ENCODE results near the gene CELF4.
A peak's percentile ranks its signal among the peaks of the same experiment; 100 is the strongest.

CELF4 gene

DNA sequence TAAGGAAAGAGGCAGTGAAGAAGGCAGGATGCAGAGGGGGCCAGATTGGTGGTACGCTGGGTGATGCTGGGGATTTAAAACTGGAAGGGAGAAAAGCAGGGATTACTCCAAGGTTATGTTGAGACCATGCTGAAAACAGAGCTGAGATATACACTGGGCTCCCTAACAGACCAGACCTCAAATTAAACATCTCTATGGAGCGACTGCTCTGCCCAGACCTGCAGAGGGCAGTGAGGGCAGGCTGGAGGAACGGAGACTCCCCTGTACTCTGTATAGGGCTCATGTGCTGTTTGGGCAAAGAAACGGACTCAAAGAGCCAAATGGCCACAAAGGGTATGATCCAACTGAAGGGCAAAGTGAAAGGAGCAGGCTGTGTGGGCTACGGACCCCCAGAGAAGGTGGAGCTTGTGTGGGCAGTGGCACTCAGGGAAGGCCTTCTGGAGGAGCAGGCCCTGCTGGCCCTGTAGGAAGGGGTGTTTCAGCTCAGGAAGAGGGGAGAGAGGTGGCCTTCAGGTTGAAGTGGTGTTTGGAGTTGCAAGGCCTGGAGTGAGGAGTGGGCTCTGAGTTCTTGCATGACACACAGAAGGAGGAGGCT, 4.8 kb upstream of the CELF4 start:
- peaks cover 58% of the 10 kb centered on the region for H3K27me3 ChIP-seq (ENCODE audit: control insufficient read depth, insufficient read depth, low read length)
- H3K4me1 ChIP-seq (ENCODE audit: control insufficient read depth, low read depth, low read length) = peaks cover 11% of the 10 kb centered on the region
- no peaks in the 10 kb centered on the region for H3K36me3 ChIP-seq (ENCODE audit: control insufficient read depth, low read depth, low read length)

DNA sequence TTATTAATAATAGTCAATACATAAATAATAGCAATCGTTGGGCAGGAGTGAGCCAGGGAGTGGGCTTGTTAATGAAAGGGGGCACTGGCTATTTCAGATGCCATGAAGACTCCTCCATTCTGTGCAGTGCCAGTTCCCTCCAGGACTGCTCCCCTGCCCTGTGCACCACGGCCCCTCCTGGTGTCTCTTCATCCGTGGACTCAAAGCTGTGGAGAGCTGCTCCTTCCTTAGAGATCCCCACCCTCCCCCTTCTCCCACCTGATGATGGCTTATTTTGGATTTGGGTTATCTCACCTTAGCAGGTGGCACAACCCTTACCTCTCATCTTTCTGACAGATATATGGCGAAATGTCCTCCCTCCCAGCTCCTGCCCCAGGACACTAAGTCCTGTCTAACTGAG, 3.1 kb upstream of the CELF4 start:
- H3K4me3 ChIP-seq (ENCODE audit: low read length) = no peak overlapping the region
- no peaks in the 10 kb centered on the region for H3K9me3 ChIP-seq (ENCODE audit: control insufficient read depth, low read depth, low read length)
- H3K36me3 ChIP-seq (ENCODE audit: control insufficient read depth, low read depth, low read length) = no peaks in the 10 kb centered on the region
- H3K9ac ChIP-seq (ENCODE audit: low read length) = no peak overlapping the region
- H3K27me3 ChIP-seq (ENCODE audit: control insufficient read depth, insufficient read depth, low read length) = peaks cover 76% of the 10 kb centered on the region
- H3K4me1 ChIP-seq (ENCODE audit: control insufficient read depth, low read depth, low read length) = peaks cover 11% of the 10 kb centered on the region
- H3K27ac ChIP-seq (ENCODE audit: low read length) = no peak overlapping the region

More for the DNA sequence above, 4.8 kb upstream of the CELF4 start:
- H3K9ac ChIP-seq (ENCODE audit: low read length) = no peak overlapping the region
- no peaks in the 10 kb centered on the region for H3K9me3 ChIP-seq (ENCODE audit: control insufficient read depth, low read depth, low read length)
- no peak overlapping the region for H3K27ac ChIP-seq (ENCODE audit: low read length)
- H3K4me3 ChIP-seq (ENCODE audit: low read length) = no peak overlapping the region

DNA sequence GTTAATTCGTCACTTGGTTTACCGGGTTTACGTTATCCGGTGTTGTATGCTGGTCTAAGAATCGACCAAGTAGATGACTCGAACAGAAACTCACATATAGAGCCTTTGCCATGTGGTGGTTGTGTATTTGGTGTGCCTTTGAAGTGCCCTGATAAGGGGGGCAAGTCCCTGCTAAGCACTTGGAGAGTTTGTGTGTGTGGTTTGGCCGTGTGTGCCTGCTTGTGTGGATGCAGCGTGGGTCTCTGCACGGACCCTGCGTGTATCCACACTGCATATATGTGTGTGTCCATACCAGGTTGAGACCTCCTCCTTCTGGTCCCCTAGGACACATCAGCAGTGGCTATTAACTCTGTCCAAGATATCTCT, 2.4 kb upstream of the CELF4 start:
- Histone ChIP-seq H3K27me3 (ENCODE audit: control insufficient read depth, insufficient read depth, low read length) (peaks cover 82% of the 10 kb centered on the region), H3K27ac (ENCODE audit: low read length) (no peak overlapping the region), H3K36me3 (ENCODE audit: control insufficient read depth, low read depth, low read length) (no peaks in the 10 kb centered on the region), H3K9me3 (ENCODE audit: control insufficient read depth, low read depth, low read length) (no peaks in the 10 kb centered on the region), H3K9ac (ENCODE audit: low read length) (no peak overlapping the region), H3K4me3 (ENCODE audit: low read length) (peak overlapping the region; percentile 49), H3K4me1 (ENCODE audit: control insufficient read depth, low read depth, low read length) (peaks cover 11% of the 10 kb centered on the region)

DNA sequence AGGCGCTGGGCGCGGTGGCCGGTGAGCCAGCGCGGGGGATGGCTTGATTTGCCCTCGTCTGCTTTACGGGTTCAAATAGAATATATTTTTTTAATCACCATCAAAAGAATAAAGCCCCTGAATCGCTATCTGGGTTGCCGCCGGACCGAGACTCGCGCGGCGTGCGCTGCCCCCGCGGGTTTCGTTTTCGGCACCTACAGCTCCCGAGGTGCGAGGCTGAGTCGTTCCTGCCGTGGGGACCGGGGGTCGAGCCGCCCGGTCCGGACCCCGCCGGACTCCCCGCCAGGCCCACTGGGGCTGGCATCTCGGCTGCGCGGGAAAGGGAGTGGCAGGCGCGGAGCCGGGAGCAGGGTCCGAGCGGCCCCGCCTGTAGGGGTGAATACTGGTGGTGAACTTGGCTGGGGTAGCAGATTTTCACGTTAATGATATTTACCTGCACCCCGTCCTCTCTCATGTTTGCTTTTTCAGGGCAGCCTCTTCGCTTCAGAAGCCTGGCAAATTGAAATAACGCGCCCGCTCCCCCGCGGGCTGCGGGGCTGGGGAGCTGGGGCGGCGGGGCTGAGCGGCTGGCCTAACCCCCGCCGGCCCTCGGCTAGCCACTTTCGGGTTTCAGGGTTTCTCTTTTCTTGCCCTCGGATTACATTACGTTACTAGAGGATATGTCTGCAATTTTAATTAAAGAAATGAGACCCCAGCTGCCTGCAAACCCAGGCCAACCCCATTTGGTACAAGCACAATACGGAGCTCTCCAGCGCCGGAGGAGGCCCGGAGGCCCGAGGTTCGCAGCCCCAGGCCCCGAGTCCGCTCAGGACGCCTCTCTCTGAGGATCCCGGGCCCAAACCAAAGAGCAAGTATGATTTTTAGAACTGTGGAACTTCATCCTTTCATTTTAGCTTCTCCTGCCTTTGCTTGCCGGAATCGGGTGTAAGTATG, 1.7 kb upstream of the CELF4 start:
- peaks cover 89% of the 10 kb centered on the region for H3K27me3 ChIP-seq (ENCODE audit: control insufficient read depth, insufficient read depth, low read length)
- peak overlapping the region; percentile 49 for H3K4me3 ChIP-seq (ENCODE audit: low read length)

DNA sequence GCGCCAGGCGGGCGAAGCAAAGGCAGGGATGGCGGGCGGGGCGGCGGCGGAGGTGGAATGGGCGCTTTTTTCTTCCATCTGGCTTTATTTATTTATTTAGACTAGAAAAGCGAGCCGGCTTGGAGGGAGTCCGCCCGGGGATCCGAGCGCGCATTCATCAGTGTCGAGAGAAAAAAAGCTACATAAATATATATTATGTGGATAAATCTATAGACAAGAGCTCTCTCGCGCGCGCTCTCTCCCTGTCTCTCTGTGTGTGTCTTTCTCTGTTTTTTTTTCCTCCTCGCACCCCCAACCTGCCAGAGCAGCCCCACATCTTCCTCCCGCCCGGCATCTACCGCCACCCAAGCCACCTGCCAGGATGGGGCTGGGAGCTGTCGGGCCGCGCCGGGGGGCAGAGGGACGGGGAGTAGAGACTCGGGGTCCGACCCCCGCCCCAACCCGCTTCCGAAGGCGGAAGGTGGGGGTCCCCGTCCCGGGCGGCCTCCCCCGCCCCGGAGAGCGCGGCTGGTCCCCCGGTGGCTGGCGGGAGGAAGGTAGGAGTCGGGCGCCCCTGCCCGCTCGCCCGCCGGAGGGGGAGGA, 972 bp upstream of the CELF4 start:
- no peaks in the 10 kb centered on the region for H3K9me3 ChIP-seq (ENCODE audit: control insufficient read depth, low read depth, low read length)
- no peak overlapping the region for H3K27ac ChIP-seq (ENCODE audit: low read length)
- H3K4me3 ChIP-seq (ENCODE audit: low read length) = peak overlapping the region; percentile 49
- H3K36me3 ChIP-seq (ENCODE audit: control insufficient read depth, low read depth, low read length) = no peaks in the 10 kb centered on the region
- H3K9ac ChIP-seq (ENCODE audit: low read length) = no peak overlapping the region
- peaks cover 9% of the 10 kb centered on the region for H3K4me1 ChIP-seq (ENCODE audit: control insufficient read depth, low read depth, low read length)
- peaks cover 96% of the 10 kb centered on the region for H3K27me3 ChIP-seq (ENCODE audit: control insufficient read depth, insufficient read depth, low read length)

More for the DNA sequence above, 1.7 kb upstream of the CELF4 start:
- Histone ChIP-seq H3K4me1 (ENCODE audit: control insufficient read depth, low read depth, low read length) (peaks cover 11% of the 10 kb centered on the region), H3K9me3 (ENCODE audit: control insufficient read depth, low read depth, low read length) (no peaks in the 10 kb centered on the region), H3K36me3 (ENCODE audit: control insufficient read depth, low read depth, low read length) (no peaks in the 10 kb centered on the region), H3K27ac (ENCODE audit: low read length) (no peak overlapping the region), H3K9ac (ENCODE audit: low read length) (no peak overlapping the region)

DNA sequence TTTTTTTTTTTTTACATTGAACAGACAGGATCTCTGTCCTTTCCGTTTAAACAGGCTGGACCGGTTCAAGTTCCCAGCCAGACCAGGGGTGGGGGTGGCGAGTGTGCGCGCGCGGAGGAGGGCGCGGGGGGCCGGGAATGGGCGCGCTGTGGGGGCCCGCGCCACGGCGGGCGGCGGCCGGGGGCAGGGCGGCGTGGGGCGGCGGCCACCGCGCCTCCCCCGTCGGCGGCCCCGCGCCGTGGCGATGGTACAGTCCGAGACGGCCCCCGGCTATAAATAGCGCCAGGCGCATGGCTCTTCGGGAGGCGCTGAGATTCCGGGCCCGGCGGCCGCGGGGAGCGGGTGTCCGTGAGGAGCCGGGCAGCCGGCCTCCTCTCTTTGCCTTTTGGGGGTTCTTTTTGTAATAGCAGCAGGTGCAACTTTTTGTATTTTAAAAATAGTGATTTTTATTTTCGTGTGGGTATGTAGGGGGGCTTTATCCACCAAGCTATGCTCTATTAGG, 430 bp upstream of the CELF4 start:
- Histone ChIP-seq H3K36me3 (ENCODE audit: control insufficient read depth, low read depth, low read length) (no peaks in the 10 kb centered on the region), H3K27ac (ENCODE audit: low read length) (no peak overlapping the region), H3K27me3 (ENCODE audit: control insufficient read depth, insufficient read depth, low read length) (peaks cover 96% of the 10 kb centered on the region), H3K4me1 (ENCODE audit: control insufficient read depth, low read depth, low read length) (peaks cover 4% of the 10 kb centered on the region), H3K9ac (ENCODE audit: low read length) (no peak overlapping the region), H3K4me3 (ENCODE audit: low read length) (peak overlapping the region; percentile 49), H3K9me3 (ENCODE audit: control insufficient read depth, low read depth, low read length) (no peaks in the 10 kb centered on the region)

DNA sequence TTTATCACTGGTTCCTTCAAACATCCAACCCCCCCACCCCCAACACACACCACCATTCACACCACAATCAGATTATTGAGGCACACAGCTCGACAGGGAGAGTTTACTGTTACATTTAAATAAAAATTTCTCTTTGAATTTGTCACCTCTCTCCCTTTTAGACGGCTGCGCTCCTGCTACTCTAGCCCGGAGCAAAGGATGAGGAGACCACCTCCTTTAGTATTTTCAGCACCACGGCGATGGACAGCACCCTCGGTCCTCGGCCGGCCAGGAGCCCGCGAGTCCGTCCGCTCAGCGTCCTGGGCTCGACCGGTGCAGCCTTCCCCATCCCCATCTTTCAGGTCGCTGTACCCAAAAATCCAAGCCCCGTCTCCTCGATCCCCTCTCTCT, 892 bp downstream of the CELF4 start:
- Histone ChIP-seq H3K27ac (ENCODE audit: low read length) (no peak overlapping the region), H3K27me3 (ENCODE audit: control insufficient read depth, insufficient read depth, low read length) (peaks cover 82% of the 10 kb centered on the region), H3K36me3 (ENCODE audit: control insufficient read depth, low read depth, low read length) (no peaks in the 10 kb centered on the region), H3K4me1 (ENCODE audit: control insufficient read depth, low read depth, low read length) (peaks cover 3% of the 10 kb centered on the region), H3K9ac (ENCODE audit: low read length) (no peak overlapping the region), H3K4me3 (ENCODE audit: low read length) (peak overlapping the region; percentile 45), H3K9me3 (ENCODE audit: control insufficient read depth, low read depth, low read length) (no peaks in the 10 kb centered on the region)

DNA sequence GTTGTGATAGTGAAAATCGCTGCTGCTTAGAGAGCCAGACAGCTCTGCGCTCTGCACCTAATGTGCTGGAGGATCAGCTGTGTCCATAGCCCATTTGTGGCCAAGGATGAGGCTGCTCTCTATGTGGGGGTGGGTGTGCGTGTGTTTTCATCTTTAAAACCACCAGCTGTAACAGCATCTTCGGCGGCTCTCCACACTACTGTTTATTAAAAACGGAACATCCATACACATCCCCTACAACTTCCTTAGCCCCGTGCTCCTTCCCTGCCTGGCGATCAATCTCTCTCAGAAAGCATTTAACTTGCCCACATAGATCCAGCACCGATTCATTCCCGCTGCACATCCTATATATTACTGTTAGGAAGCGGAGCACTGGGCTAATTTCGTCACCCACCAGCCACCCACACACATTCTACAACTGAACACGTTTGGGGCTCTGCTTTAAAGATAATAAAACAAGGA, 1.6 kb downstream of the CELF4 start:
- Histone ChIP-seq H3K4me3 (ENCODE audit: low read length) (no peak overlapping the region), H3K4me1 (ENCODE audit: control insufficient read depth, low read depth, low read length) (peaks cover 3% of the 10 kb centered on the region), H3K9ac (ENCODE audit: low read length) (no peak overlapping the region), H3K9me3 (ENCODE audit: control insufficient read depth, low read depth, low read length) (no peaks in the 10 kb centered on the region), H3K27me3 (ENCODE audit: control insufficient read depth, insufficient read depth, low read length) (peaks cover 75% of the 10 kb centered on the region), H3K27ac (ENCODE audit: low read length) (no peak overlapping the region), H3K36me3 (ENCODE audit: control insufficient read depth, low read depth, low read length) (no peaks in the 10 kb centered on the region)

DNA sequence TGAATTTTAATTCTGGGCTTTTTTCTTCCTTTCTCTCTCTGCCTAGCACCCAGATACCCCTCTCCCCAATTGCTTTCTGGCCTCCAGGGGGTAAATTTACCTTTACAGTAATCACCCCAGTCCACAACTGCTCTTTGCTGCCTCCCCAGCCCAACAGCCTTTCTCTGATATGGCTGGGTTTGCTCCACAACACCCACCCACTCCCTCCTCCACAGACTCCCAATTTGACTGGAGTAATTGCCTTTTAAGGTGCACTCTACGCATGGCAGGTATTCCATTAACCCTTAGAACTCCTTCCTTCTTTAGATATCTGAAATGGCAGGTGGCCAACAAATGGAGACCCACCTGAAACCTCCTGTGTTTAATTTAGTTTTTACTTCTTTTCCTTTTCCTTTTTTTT, 3.6 kb downstream of the CELF4 start:
- Histone ChIP-seq H3K4me1 (ENCODE audit: control insufficient read depth, low read depth, low read length) (no peaks in the 10 kb centered on the region), H3K27me3 (ENCODE audit: control insufficient read depth, insufficient read depth, low read length) (peaks cover 55% of the 10 kb centered on the region), H3K36me3 (ENCODE audit: control insufficient read depth, low read depth, low read length) (no peaks in the 10 kb centered on the region)

DNA sequence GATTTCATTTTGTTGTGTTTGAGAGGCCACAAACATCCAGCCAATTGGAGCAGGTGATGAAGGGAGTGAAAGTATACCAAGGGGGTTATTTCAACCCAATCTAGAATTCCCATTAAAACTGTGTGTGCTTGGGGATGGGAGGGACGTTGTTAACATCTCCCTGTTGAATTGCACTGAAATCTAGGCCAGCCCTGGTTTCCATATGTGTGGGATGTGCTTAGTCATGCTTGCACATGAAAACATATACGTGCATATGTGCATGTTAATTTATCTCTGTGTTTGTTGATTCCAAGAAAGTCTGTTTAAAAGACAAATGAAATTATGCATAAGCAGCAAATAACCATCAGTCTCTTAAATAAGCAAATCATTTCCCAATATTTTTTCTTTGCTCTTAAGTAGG, 5.6 kb downstream of the CELF4 start:
- Histone ChIP-seq H3K4me1 (ENCODE audit: control insufficient read depth, low read depth, low read length) (peaks cover 2% of the 10 kb centered on the region), H3K9ac (ENCODE audit: low read length) (no peak overlapping the region), H3K4me3 (ENCODE audit: low read length) (no peak overlapping the region), H3K27me3 (ENCODE audit: control insufficient read depth, insufficient read depth, low read length) (peaks cover 54% of the 10 kb centered on the region), H3K36me3 (ENCODE audit: control insufficient read depth, low read depth, low read length) (no peaks in the 10 kb centered on the region), H3K27ac (ENCODE audit: low read length) (no peak overlapping the region), H3K9me3 (ENCODE audit: control insufficient read depth, low read depth, low read length) (no peaks in the 10 kb centered on the region)

More for the DNA sequence above, 3.6 kb downstream of the CELF4 start:
- Histone ChIP-seq H3K9me3 (ENCODE audit: control insufficient read depth, low read depth, low read length) (no peaks in the 10 kb centered on the region), H3K9ac (ENCODE audit: low read length) (no peak overlapping the region), H3K27ac (ENCODE audit: low read length) (no peak overlapping the region), H3K4me3 (ENCODE audit: low read length) (no peak overlapping the region)

DNA sequence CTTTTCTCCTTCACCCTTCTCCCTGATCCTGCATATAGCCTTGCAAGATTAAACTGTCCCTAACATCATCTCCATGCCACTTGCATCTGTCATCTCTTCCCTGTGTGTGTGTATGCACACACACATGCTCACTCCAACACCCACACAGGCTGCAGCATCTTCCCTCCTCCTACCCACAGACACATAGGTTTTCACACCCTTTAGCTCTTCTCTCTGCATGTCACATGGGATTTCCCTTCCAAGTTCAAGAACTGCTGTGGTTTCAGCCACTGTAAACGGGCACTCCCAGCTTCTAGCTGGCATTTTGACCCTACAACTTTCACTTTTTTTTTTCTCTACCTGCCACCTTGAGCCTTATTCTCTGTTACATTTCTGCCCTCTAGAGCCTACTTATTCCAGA, 6.4 kb downstream of the CELF4 start:
- peaks cover 49% of the 10 kb centered on the region for H3K27me3 ChIP-seq (ENCODE audit: control insufficient read depth, insufficient read depth, low read length)
- H3K4me1 ChIP-seq (ENCODE audit: control insufficient read depth, low read depth, low read length) = peaks cover 7% of the 10 kb centered on the region

More for the DNA sequence above, 6.4 kb downstream of the CELF4 start:
- Histone ChIP-seq H3K9ac (ENCODE audit: low read length) (no peak overlapping the region), H3K9me3 (ENCODE audit: control insufficient read depth, low read depth, low read length) (no peaks in the 10 kb centered on the region), H3K27ac (ENCODE audit: low read length) (no peak overlapping the region), H3K36me3 (ENCODE audit: control insufficient read depth, low read depth, low read length) (no peaks in the 10 kb centered on the region), H3K4me3 (ENCODE audit: low read length) (no peak overlapping the region)

Measured in iPS-18a (cell line).